HG03565 (cell line): ENCODE data around the gene ZFYVE28.
"Not testable (repeated sequence)": the region's sequence is repeated elsewhere in the genome, so short reads cannot be mapped to it uniquely, and the experiment has no call there.

ENCODE experiments used
- ATAC-seq: cut with Tn5 transposase; IDR thresholded peaks from one replicate; pipeline ENCODE4 v1.9.1; 2021; ENCODE audit warnings: mild to moderate bottlenecking, moderate library complexity; ENCODE audit not compliant: unreplicated experiment

Gene ZFYVE28

GRCh38 chr4:2446656-2447564 is 28.5 kb upstream of the ZFYVE28 start:
- ATAC-seq = no peak

GRCh38 chr4:2445571-2445970 is 27.1 kb upstream of the ZFYVE28 start:
- ATAC-seq = no peak

GRCh38 chr4:2445130-2445529 is 26.7 kb upstream of the ZFYVE28 start:
- ATAC-seq = no peak

- no peak for ATAC-seq
These were observed 25.7 kb upstream of the ZFYVE28 start for GRCh38 chr4:2443956-2444740.

GRCh38 chr4:2443061-2443730 is 24.8 kb upstream of the ZFYVE28 start:
- ATAC-seq = no peak

- no peak for ATAC-seq
These were observed 23.9 kb upstream of the ZFYVE28 start for GRCh38 chr4:2442175-2442993.

- peak; percentile 76 for ATAC-seq
These were observed 23.1 kb upstream of the ZFYVE28 start for GRCh38 chr4:2441393-2442174.

GRCh38 chr4:2438822-2439718 is 20.6 kb upstream of the ZFYVE28 start:
- ATAC-seq = no peak

- ATAC-seq = no peak
These were observed 19.2 kb upstream of the ZFYVE28 start for GRCh38 chr4:2437475-2438215.

GRCh38 chr4:2436761-2437474 is 18.5 kb upstream of the ZFYVE28 start:
- ATAC-seq = no peak

- ATAC-seq = no peak
These were observed 17.9 kb upstream of the ZFYVE28 start for GRCh38 chr4:2436301-2436700.

- no peak for ATAC-seq
These were observed 16.0 kb upstream of the ZFYVE28 start for GRCh38 chr4:2434420-2434819.

GRCh38 chr4:2433609-2434350 is 15.3 kb upstream of the ZFYVE28 start:
- ATAC-seq = no peak

- no peak for ATAC-seq
These were observed 14.6 kb upstream of the ZFYVE28 start for GRCh38 chr4:2432991-2433530.

GRCh38 chr4:2432004-2432403 is 13.6 kb upstream of the ZFYVE28 start:
- no peak for ATAC-seq

GRCh38 chr4:2429945-2430757 is 11.7 kb upstream of the ZFYVE28 start:
- not testable (repeated sequence) for ATAC-seq
